HG02840 (cell line): ENCODE results near the gene SH3TC1.

Experiments used
- ATAC-seq: cut with Tn5 transposase; IDR thresholded peaks from one replicate; pipeline ENCODE4 v1.9.1; 2021; ENCODE audit warnings: mild to moderate bottlenecking, moderate library complexity, moderate number of reproducible peaks; ENCODE audit not compliant: unreplicated experiment, low FRiP score

The SH3TC1 gene

GRCh38 chr4:8272472-8273428 lies 73.7 kb downstream of the SH3TC1 start:
- no peak for ATAC-seq

GRCh38 chr4:8273450-8273849 lies 74.4 kb downstream of the SH3TC1 start:
- no peak for ATAC-seq

GRCh38 chr4:8274066-8274652 lies 75.1 kb downstream of the SH3TC1 start:
- no peak for ATAC-seq

GRCh38 chr4:8274765-8275547 lies 75.9 kb downstream of the SH3TC1 start:
- no peak for ATAC-seq

GRCh38 chr4:8275548-8275910 lies 76.4 kb downstream of the SH3TC1 start:
- ATAC-seq, result no peak

GRCh38 chr4:8276358-8277240 lies 77.5 kb downstream of the SH3TC1 start:
- no peak for ATAC-seq

GRCh38 chr4:8277356-8278008 lies 78.4 kb downstream of the SH3TC1 start:
- no peak for ATAC-seq

- ATAC-seq, result no peak
These were observed 78.9 kb downstream of the SH3TC1 start for GRCh38 chr4:8278009-8278395.

- no peak for ATAC-seq
These were observed 79.6 kb downstream of the SH3TC1 start for GRCh38 chr4:8278421-8279287.

GRCh38 chr4:8279321-8280157 lies 80.4 kb downstream of the SH3TC1 start:
- no peak for ATAC-seq

- ATAC-seq, result no peak
These were observed 81.2 kb downstream of the SH3TC1 start for GRCh38 chr4:8280158-8280875.

- no peak for ATAC-seq
These were observed 81.9 kb downstream of the SH3TC1 start for GRCh38 chr4:8280876-8281440.

- ATAC-seq, result no peak
These were observed 82.5 kb downstream of the SH3TC1 start for GRCh38 chr4:8281519-8282133.

GRCh38 chr4:8282134-8282641 lies 83.1 kb downstream of the SH3TC1 start:
- no peak for ATAC-seq

GRCh38 chr4:8282742-8283141 lies 83.7 kb downstream of the SH3TC1 start:
- no peak for ATAC-seq

GRCh38 chr4:8283161-8283560 lies 84.1 kb downstream of the SH3TC1 start:
- ATAC-seq, result no peak
